CD14-positive monocyte (primary cell): ENCODE data around the gene REEP1. TPM values are rescaled to one million over a fixed set of nuclear protein-coding genes. Genes with fewer than 3 reads are reported as not detected.
A peak's percentile ranks its signal among the peaks of the same experiment; 100 is the strongest.

Experiments
- DNase-seq, 3 donors: peaks; one replicate each; pipeline ENCODE4 v3.0.0-alpha.2; 2011 to 2022
- H2AFZ ChIP-seq: 2 replicates; pipeline ENCODE4 v1.6.0; 2012; ENCODE audit warnings: mild to moderate bottlenecking, low read depth, low read length, inconsistent platforms; ENCODE audit not compliant: insufficient read depth, poor library complexity, severe bottlenecking
- H3K27ac ChIP-seq, 2 donors: 1 replicate in 1 of 2; 2 replicates in 1 of 2; pipeline ENCODE4 v1.5.1; 2012 to 2013; ENCODE audit warnings: low read length in 2 of 2, control low read depth in 1 of 2, inconsistent platforms in 1 of 2, low read depth in 1 of 2, mild to moderate bottlenecking in 1 of 2
- H3K27me3 ChIP-seq, 2 donors: one replicate each; pipeline versions ENCODE4 v1.6.0 to v1.6.1; 2011 to 2013; ENCODE audit warnings: low read length in 2 of 2; ENCODE audit not compliant: control insufficient read depth in 2 of 2, insufficient read depth in 2 of 2
- H3K36me3 ChIP-seq, 2 donors: replicated peaks in 1 of 2; 1 replicate in 1 of 2; 2 replicates in 1 of 2; pipeline versions ENCODE4 v1.5.1 to v1.6.1; 2012 to 2013; ENCODE audit warnings: low read length in 2 of 2, control low read depth in 1 of 2, inconsistent platforms in 1 of 2, mild to moderate bottlenecking in 1 of 2; ENCODE audit not compliant: insufficient read depth in 2 of 2, control insufficient read depth in 1 of 2
- H3K4me1 ChIP-seq, 2 donors: 1 replicate in 1 of 2; 2 replicates in 1 of 2; pipeline versions ENCODE4 v1.5.1 to v1.6.1; 2012 to 2013; ENCODE audit warnings: low read length in 2 of 2, control low read depth in 1 of 2, inconsistent platforms in 1 of 2, mild to moderate bottlenecking in 1 of 2, moderate library complexity in 1 of 2; ENCODE audit not compliant: insufficient read depth in 2 of 2, control insufficient read depth in 1 of 2
- H3K4me2 ChIP-seq: replicated peaks from 2 replicates; pipeline ENCODE3; 2012; ENCODE audit warnings: low read length, moderate library complexity, mild to moderate bottlenecking; ENCODE audit not compliant: poor library complexity, severe bottlenecking; ENCODE audit errors: extremely low read depth
- H3K4me3 ChIP-seq, 3 experiments: fragments of 200-600 bp in 1 of 3; sonication (generic) in 1 of 3; replicated peaks in 1 of 3; 1 replicate in 2 of 3; 2 replicates in 1 of 3; pipeline ENCODE4 v1.5.1; 2011 to 2013; ENCODE audit warnings: low read length in 3 of 3, mild to moderate bottlenecking in 3 of 3, control low read depth in 2 of 3, low read depth in 2 of 3, inconsistent platforms in 1 of 3, moderate library complexity in 1 of 3
- H3K79me2 ChIP-seq: 2 replicates; pipeline ENCODE4 v1.6.0; 2012; ENCODE audit warnings: mild to moderate bottlenecking, control low read depth, inconsistent platforms, low read length, moderate library complexity; ENCODE audit not compliant: insufficient read depth
- H3K9ac ChIP-seq: 2 replicates; pipeline ENCODE4 v1.6.0; 2017; ENCODE audit warnings: low read length, mild to moderate bottlenecking; ENCODE audit not compliant: insufficient read depth, poor library complexity, severe bottlenecking
- H3K9me3 ChIP-seq, 2 donors: replicated peaks in 1 of 2; 1 replicate in 1 of 2; 2 replicates in 1 of 2; pipeline versions ENCODE4 v1.5.1 to v1.6.1; 2012 to 2013; ENCODE audit warnings: low read length in 2 of 2, control low read depth in 1 of 2; ENCODE audit not compliant: control insufficient read depth in 1 of 2, insufficient read depth in 1 of 2
- H4K20me1 ChIP-seq: 2 replicates; pipeline ENCODE4 v1.6.0; 2012; ENCODE audit warnings: mild to moderate bottlenecking, low read length, control low read depth, moderate library complexity; ENCODE audit not compliant: insufficient read depth
- H3K27ac Mint-ChIP-seq, 7 donors: one replicate each; pipeline ENCODE4 v1.8.0; 2020; ENCODE audit warnings: mild to moderate bottlenecking in 7 of 7, mixed read lengths in 7 of 7, moderate library complexity in 6 of 7, inconsistent platforms in 2 of 7
- H3K27me3 Mint-ChIP-seq, 3 donors: one replicate each; pipeline ENCODE4 v1.8.0; 2021 to 2022; ENCODE audit warnings: low read depth in 3 of 3, mild to moderate bottlenecking in 3 of 3, mixed read lengths in 3 of 3, moderate library complexity in 3 of 3, inconsistent platforms in 1 of 3
- H3K36me3 Mint-ChIP-seq, 2 donors: one replicate each; pipeline ENCODE4 v1.8.0; 2020; ENCODE audit warnings: mixed read lengths in 2 of 2, inconsistent platforms in 1 of 2, mild to moderate bottlenecking in 1 of 2
- H3K4me1 Mint-ChIP-seq: one replicate; pipeline ENCODE4 v1.8.0; 2020; ENCODE audit warnings: mild to moderate bottlenecking, mixed read lengths
- H3K4me3 Mint-ChIP-seq, 2 donors: one replicate each; pipeline ENCODE4 v1.8.0; 2020; ENCODE audit warnings: mild to moderate bottlenecking in 2 of 2, mixed read lengths in 2 of 2, moderate library complexity in 1 of 2
- H3K9me3 Mint-ChIP-seq, 7 donors: one replicate each; pipeline ENCODE4 v1.8.0; 2020 to 2022; ENCODE audit warnings: mixed read lengths in 7 of 7, mild to moderate bottlenecking in 6 of 7, moderate library complexity in 6 of 7, inconsistent platforms in 2 of 7
- CTCF ChIP-seq: fragments of 200-600 bp; IDR thresholded peaks from one replicate; pipeline ENCODE4 v1.8.0; 2022; ENCODE audit warnings: antibody characterized with exemption, mild to moderate bottlenecking
- WGBS: methylation state at CpG from one replicate; pipeline ENCODE4 v1.1.5; 2013; ENCODE audit warnings: missing lambda C conversion rate; ENCODE audit not compliant: insufficient coverage; 5-methylcytosine and 5-hydroxymethylcytosine counted together
- intact Hi-C, 2 donors: fragments of 100-400 bp; cut with micrococcal nuclease; formaldehyde crosslinking; loops; one replicate each; pipeline versions ENCODE4 v1.15.0 to v1.15.1; 2023
- polyA plus RNA-seq, 3 donors: library from polyadenylated mRNA; depleted of rRNA in 1 of 3; unstranded in 2 of 3; stranded (reverse) in 1 of 3; fragments of 300-500 nt in 2 of 3; fragments of >200 nt in 1 of 3; fragmentation: Illumina TruSeq in 2 of 3; gene quantifications; 1 replicate in 2 of 3; 2 replicates in 1 of 3; pipeline ENCODE4 v1.2.3, GENCODE V29; 2012 to 2021

Gene REEP1
- polyA plus RNA-seq, 3 donors = not detected

- H3K36me3 Mint-ChIP-seq = no peaks in the 10 kb centered on the region
- no peaks in the 10 kb centered on the region for H3K27me3 ChIP-seq
- H2AFZ ChIP-seq = no peak overlapping the region
Observed at GRCh38 chr2:86254576-86255538, 82.6 kb downstream of the REEP1 start.

DNA sequence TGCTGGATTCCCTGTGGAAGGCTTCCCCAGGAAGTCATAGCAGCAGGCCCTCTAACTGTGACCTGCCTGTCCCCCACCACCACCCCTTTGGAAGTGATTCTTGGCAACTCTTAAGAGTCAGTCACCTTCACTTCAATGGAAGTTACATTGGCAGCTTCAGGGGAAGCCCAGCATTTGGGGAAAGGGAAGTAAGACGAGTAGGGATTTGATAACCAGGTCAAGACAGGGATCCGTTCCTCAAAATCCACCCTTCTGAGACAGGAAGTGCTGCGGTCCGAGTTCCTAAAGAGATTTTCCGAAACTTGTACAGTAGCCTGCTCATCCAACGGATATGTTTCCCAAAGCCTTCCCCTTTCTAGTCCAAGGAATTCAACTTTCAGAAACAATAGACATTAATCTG is 84.0 kb downstream of the REEP1 start:
- peaks cover 0 to 6% (median 5%) of the 10 kb centered on the region in 3 donors for H3K27me3 Mint-ChIP-seq
- intact Hi-C loops = no loop called here

More at GRCh38 chr2:86254576-86255538, 82.6 kb downstream of the REEP1 start:
- Histone ChIP-seq H3K36me3 (no peaks in the 10 kb centered on the region), H3K4me2 (no peak overlapping the region), H3K4me1 (no peaks in the 10 kb centered on the region), H3K27ac (no peak overlapping the region), H4K20me1 (no peaks in the 10 kb centered on the region), H3K9ac (no peak overlapping the region), H3K79me2 (no peaks in the 10 kb centered on the region), H3K9me3 (no peaks in the 10 kb centered on the region), H3K4me3 (no peak overlapping the region)
- Mint-ChIP-seq H3K4me3 (no peak overlapping the region), H3K4me1 (no peaks in the 10 kb centered on the region), H3K27me3 (peaks cover 0 to 9% (median 9%) of the 10 kb centered on the region in 3 donors), H3K9me3 (peaks cover 0 to 1% (median 0%) of the 10 kb centered on the region in 7 donors), H3K27ac (no peak overlapping the region)
- WGBS = 93% methylated on average over 4 of the region's 8 CpGs
- no peak for DNase-seq
- intact Hi-C loops = no loop called here
- TF ChIP-seq CTCF = no peak

More for the DNA sequence above, 84.0 kb downstream of the REEP1 start:
- Mint-ChIP-seq H3K27ac (no peak overlapping the region), H3K36me3 (no peaks in the 10 kb centered on the region), H3K4me1 (no peaks in the 10 kb centered on the region), H3K4me3 (no peak overlapping the region), H3K9me3 (peaks cover 0 to 1% (median 0%) of the 10 kb centered on the region in 7 donors)
- Histone ChIP-seq H3K9me3 (no peaks in the 10 kb centered on the region), H3K27ac (no peak overlapping the region), H3K4me3 (no peak overlapping the region), H3K79me2 (no peaks in the 10 kb centered on the region), H3K4me2 (no peak overlapping the region), H3K9ac (no peak overlapping the region), H2AFZ (no peak overlapping the region), H3K36me3 (no peaks in the 10 kb centered on the region), H4K20me1 (no peaks in the 10 kb centered on the region), H3K4me1 (no peaks in the 10 kb centered on the region), H3K27me3 (no peaks in the 10 kb centered on the region)
- WGBS = 88% methylated on average over 4 of the region's 6 CpGs
- peak in 1 of 3 donors; percentile 21 for DNase-seq
- no peak for TF ChIP-seq CTCF
